ENCODE measurements around the gene SLC23A1.
"Not testable (repeated sequence)": the region's sequence is repeated elsewhere in the genome, so short reads cannot be mapped to it uniquely, and the experiment has no call there.

The SLC23A1 gene

DNA sequence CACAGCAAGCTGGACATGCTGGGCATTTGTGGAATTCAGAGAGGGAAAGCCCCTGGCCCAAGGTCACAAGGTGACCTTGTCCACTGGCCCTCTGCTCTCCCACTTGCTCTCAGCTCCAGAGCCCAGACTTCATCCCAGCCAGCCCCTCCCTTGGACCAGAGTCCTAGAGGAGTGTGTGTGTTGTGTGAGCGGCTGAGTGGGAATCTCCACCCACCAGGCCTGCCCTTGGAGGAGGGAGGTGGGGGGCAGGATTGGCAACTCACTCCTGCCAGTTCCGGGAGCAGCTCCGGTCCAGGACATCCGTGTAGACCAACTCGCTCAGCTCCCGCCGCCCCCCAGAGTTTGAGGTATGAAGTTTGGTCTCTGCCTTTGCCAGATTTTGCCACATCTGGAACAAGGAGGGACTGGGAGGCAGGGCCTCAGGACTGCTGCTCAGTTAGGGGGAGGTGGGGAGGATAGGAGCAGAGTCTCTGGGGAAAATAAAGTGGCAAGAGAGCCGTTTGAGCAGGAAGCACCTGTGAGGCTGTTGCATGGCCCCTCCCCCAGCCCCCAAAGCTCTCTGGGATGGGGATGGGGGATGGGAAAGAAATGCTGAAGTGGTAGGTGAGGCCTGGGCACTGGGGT, 5.2 kb upstream of the SLC23A1 start:
- DNase-seq, result peak; percentile 28

- no peak for DNase-seq
These were observed 4.6 kb upstream of the SLC23A1 start for GRCh38 chr5:139387611-139388197.

DNA sequence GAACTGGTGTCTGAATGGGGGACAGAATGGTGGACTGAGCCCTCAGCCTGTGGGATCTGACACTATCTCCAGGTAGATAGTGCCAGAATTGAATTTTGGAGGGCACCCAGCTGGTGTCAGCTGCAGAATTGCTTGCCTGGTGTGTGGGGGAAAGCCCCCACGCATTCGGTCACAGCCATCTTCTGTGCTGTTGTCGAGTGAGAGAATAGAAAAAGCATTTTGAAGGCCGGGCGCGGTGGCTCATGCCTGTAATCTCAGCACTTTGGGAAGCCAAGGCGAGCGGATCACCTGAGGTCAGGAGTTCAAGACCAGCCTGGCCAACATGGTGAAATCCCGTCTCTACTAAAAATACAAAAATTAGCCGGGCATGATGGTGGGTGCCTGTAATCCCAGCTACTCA, 3.9 kb upstream of the SLC23A1 start:
- not testable (repeated sequence) for DNase-seq

GRCh38 chr5:139386050-139386438, 2.9 kb upstream of the SLC23A1 start:
- no peak for DNase-seq

GRCh38 chr5:139385061-139386049, 2.3 kb upstream of the SLC23A1 start:
- DNase-seq, result no peak

DNA sequence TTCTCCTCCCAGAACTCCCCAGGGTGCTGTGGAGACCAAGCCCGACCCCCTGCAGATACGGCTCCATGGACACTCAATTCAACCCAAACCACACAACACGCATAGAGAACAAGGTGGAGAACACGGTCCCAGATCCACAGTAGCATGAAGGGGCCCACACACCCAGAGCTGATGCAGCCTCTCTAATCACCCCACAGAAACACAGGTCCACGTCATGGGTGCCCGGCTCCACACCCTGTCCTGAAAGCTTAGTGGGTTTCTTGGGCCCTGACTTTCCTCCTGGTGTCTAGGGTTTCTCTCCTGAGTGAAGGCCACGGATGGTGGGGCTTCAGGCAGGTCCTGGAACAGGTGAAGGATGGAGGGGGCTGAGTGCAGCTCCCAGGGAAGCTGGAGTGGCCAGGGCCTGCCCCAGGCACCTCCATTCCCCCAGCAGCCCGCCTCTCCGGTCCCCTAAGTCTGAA, 1.5 kb upstream of the SLC23A1 start:
- DNase-seq, result no peak

DNA sequence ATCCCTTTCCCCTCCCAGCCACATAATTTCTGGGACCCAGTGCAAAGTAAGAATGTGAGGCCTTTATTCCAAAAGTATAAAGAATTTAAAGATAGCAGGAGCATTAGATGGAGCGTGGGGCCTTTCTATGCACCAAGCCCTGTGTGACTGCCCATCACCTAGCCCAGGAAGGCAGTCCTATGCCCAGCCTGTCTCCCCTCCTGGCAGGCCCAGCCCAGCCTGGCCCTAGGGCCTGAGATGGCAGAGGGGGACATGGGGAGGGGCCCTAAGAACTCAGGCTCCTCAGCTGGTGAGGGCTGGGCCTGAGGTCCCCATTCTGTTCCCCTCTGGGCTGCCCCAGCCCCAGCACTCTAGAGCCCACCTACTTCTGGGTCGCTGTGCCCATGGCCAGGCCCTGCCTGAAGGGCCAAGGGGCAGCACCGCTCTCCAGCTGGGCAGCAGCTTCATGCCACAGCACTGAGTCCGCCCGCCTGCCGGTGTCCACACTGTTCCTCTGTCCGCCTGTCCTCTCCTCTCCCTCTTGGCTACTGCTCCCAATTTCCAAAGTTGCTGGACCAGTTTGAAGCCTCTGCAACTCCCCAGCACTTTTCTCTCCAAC, 995 bp upstream of the SLC23A1 start:
- DNase-seq, result no peak

DNA sequence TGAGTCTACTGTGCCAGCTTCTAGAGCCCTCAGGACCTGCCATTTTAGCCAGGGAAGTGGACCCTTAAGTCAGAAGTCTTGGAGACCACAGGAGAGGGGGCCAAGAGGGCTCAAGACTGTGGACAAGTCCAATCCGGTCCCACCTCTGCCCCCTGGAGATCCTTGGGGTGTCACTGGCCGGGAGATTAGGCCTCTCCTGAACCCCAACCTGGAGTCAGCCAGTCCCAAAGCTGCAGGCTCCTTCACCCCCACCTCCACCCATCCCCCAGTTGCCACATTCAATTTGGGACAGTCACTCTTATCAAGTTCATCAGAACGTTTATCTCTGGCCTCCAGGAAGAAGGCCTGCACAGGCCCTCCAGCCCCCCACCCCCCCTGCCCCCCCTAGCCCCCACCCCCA, 290 bp downstream of the SLC23A1 start:
- DNase-seq, result no peak

GRCh38 chr5:139381837-139382761, 998 bp downstream of the SLC23A1 start:
- no peak for DNase-seq

DNA sequence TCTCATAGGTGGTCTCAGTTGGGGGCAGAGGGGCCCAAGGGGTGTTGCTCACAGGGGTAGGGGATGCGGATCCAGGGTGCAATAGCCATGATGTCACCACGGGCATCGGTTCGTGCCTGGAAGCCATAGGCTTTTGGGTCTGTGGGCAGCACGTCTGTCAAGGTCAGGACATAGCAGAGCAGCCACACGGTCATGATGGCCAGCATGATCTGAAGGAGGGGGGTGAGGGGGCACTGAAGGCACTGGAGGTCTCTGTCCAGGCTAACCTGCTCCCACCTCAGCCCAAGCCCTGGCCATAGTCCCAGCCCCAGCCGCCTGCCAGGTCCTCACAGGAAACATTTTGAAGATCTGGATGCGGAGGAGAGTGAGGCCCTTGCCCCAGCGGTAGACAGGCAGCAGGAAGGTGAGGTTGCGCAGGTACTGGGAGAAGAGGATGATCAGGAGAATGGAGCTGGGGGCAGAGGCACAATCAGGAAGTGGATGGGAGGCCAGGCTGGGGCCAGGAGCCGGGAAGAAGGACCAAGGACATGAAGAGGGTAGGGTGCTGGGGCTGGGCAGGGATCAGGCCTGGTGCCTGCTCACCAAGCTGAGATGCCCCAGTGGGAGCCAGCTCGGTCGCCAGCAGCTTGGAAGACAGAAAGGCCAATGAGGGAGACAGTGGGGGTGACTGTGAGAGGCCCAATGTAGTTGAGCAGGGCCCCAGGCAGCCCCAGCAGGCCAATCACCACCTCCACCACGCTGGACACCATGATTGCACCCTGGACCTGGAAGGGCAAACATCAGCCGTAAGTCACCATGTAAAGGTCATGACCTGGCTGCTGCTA, 3.3 kb downstream of the SLC23A1 start:
- DNase-seq, result no peak

DNA sequence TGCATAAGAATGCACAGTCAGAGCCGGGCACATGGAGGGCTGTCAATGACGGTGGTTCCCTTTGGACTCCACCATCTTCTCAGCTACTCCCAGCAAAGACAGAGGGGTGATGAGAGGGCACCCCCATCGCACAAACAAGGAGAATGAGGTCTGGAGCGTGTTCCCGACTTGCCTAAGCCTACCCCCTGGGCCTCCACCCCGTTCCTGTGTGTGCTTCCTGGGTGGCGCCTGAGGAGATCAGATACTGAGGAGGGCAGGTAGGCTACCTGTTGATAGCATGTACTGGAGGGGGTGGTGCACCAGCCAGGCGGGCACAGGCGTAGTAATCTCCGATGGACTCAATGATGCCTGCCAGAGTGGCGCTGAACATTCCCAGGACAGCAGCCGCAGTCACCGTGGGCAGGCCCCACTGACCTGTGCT, 4.1 kb downstream of the SLC23A1 start:
- no peak for DNase-seq

GRCh38 chr5:139378101-139378825, 4.8 kb downstream of the SLC23A1 start:
- no peak for DNase-seq

GRCh38 chr5:139377226-139377625, 5.9 kb downstream of the SLC23A1 start:
- DNase-seq, result no peak

GRCh38 chr5:139376364-139376763, 6.7 kb downstream of the SLC23A1 start:
- no peak for DNase-seq

DNA sequence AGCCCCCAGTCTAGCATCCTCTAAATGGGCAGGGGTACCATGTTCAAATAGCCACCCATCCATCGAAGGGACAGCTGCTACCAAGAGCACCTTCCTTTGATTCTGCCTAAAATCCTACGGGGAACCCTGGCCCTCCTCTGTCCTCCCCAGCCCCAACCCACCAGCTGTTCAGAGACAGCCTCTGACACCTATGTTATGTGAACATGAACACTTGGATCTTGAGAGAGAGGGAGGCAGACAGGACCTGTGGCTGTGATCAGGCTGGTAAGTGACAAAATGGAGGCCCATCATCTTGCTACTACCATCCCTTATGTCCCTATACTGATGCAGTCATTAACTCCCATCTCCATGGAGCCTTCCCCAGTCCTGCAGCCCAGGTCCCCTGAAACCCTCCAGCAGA, 8.2 kb downstream of the SLC23A1 start:
- no peak for DNase-seq

DNA sequence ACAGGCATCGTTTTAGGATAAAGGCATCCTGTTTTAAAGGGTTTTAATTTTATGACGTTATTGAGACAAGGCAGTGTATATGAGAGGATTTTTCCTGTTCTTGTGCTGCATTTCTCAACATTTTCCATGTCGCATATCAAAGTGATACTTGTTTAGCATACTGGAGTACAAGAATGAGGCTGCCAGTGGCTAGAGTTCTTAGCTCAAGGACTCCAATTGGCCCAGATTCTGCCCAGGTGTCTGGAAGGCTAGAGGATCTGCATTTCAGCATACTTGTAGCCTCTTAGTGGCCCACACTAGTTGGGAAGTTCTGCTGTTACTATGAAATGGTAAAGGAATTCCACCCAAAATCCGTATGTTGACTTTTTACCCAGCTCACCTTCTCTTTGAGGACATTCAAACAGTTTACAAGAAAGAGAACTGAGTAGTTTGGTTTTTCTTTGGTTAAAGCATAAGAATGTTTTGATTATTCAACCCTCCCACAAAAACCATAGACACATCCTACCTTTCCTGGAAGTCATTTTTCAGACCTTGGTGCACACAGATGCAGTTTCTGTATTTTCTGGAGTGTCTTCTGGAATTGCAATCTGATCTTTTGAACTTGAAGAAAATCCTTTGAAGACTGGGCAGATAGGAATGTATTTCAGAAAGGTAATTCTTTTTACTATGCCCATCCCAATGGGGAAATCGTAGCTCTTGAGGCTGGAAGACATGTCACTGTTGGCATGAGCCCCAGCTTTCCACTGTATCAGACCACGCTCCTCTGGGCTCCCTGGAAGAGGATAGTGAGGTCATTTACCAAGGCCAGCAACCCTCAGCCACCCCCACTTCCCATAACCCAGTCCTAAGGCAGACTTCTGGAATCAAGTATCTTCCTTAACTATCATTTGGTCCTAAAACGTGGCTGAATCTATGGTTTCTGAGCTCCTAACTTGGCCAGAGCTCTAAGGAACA, 11.3 kb downstream of the SLC23A1 start:
- DNase-seq, result no peak

DNA sequence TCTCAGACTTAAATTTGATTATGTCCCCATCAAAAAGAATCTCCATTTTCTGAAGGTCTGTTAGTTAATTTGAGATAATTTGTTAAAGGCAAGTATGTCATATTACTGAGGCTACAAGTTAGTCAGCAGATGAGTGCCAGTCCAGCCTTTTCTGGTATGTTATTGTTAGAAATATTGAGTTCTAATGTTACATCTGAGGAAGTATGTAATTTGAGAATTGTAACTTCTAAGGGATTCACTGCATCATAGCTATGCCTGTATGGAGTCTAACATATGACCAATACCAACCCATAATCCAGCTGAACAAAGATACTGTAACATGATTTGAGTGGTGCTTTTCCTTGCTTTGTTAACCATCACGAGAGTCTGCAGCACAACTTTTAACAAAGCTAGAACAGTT, 13.9 kb downstream of the SLC23A1 start:
- DNase-seq, result peak; percentile 63

DNA sequence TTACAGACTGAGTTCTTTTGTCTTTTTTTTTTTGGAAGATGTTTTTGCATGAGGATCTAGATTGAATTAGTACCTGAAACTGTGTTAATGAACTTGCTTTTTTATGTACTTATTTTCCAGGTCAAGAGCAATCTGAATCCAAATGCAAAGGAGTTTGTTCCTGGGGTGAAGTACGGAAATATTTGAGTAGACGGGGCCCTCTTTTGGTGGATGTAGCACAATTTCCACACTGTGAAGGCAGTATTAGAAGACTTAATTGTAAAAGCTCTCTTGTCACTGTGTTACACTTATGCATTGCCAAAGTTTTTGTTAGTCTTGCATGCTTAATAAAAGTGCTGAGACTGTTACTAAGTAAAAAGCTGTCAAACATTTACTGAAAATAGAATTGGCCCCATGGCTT, 14.5 kb downstream of the SLC23A1 start:
- DNase-seq, result no peak

DNA sequence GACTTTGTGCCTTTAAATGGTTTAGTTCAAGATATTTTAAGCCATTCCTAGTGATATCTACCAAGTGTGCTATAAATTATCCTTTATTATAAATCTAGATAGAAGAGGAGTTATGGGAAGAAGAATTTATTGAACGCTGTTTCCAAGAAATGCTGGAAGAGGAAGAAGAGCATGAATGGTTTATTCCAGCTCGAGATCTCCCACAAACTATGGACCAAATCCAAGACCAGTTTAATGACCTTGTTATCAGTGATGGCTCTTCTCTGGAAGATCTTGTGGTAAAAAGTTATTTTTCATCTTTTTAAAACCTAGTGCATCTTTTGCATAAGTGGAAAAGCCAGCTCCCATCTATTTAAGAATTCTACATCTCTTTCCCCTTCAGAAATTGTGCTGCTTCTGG, 18.6 kb downstream of the SLC23A1 start:
- no peak for DNase-seq

All from fibroblast of skin of right quadriceps (primary cell).